Measurements from ENCODE around the gene SPRR2E. TPM values are rescaled to one million over a fixed set of nuclear protein-coding genes. Genes with fewer than 3 reads are reported as not detected.

Gene SPRR2E
- total and polyA plus RNA-seq, 2 of the 8 experiments (the other 6 are each of a cell fraction or from before 2014, with no cell fraction given): not detected

- TF ChIP-seq KDM4A (IDR thresholded peaks at IDR 0.05; ENCODE audit: low read depth, low read length, severe bottlenecking) (no peak), YY1 (IDR thresholded peaks at IDR 0.05; ENCODE audit: low read depth, low read length) (no peak)
Observed at GRCh38 chr1:153140484-153140883, 46.2 kb upstream of the SPRR2E start (continued).

All from H1 (cell line).